ENCODE results near the gene SUN3. TPM values are rescaled to one million over a fixed set of nuclear protein-coding genes. Genes with fewer than 3 reads are reported as not detected.

SUN3 gene
- total and polyA plus RNA-seq, 2 of the 4 experiments (the other 2 are of a cell fraction): not detected

DNA sequence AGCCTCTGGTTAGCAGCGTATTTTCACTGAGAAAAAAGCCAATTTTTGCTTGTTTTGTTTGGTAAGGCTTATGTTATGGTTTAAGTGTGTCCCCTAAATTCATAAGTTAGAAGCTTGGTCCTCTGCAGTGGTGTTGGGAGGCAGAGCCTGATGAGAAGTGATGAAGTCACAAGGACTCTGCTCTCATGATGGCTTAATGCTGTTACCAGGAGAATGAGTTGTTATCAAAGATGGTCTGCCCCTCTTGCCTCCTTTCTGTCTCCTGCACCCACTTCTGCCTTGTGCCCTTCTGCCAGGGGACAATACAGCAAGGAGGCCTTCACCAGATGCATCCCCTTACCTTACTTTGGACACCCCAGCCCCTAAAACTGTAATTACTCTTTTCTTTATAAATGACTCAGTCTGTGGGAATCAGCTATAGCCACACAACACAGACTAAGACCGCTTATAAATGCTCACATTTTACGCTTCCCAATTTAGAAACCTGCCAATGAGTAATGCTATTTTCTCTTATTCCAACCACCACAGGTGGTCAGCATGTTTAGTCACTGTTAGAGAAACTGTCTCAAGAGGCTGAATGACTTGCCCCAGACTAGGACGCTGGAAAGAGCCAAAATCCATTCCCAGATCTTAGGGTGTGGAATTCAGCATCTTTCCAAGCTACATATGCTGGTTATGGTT is 74.5 kb downstream of the SUN3 start:
- no peak; the same call in 1 of the 2 replicates for ATAC-seq (ENCODE audit: low read depth)
- dilution Hi-C loops (cut with HindIII; ENCODE audit: low sequenced_read_pairs, unreplicated experiment) (no loop called here), intact Hi-C loops (cut with micrococcal nuclease) (no loop called here), in situ Hi-C loops (cut with MboI; ENCODE audit: low sequenced_read_pairs) (no loop called here)
- Histone ChIP-seq H4K20me1 (ENCODE audit: insufficient read depth, low read length) (peaks cover 4% of the 10 kb centered on the region; the same call in 1 of the 2 replicates), H3K79me1 (ENCODE audit: low read depth in 1 of 2, low read length in 2 of 2) (peaks cover 10 to 14% of the 10 kb centered on the region in 2 experiments; a peak in 3 of 4 replicates), H2BK20ac (ENCODE audit: low read depth, low read length) (no peak overlapping the region), H4K91ac (ENCODE audit: insufficient read depth, low read depth, low read length) (no peak overlapping the region), H3K9me1 (ENCODE audit: insufficient read depth, low read length) (peaks cover 5% of the 10 kb centered on the region), H2BK15ac (ENCODE audit: low read depth, low read length) (no peak overlapping the region), H3K23ac (ENCODE audit: low read depth, low read length) (no peak overlapping the region), H3K18ac (ENCODE audit: low read depth, low read length) (no peak overlapping the region), H3K4me2 (ENCODE audit: low read depth, low read length) (no peak overlapping the region; the same call in 1 of the 2 replicates), H3K9me3 (ENCODE audit: control insufficient read depth, insufficient read depth, low read length) (no peaks in the 10 kb centered on the region), H4K5ac (ENCODE audit: low read depth, low read length) (no peak overlapping the region), H3K56ac (ENCODE audit: extremely low read depth, insufficient read depth, low read length) (no peak overlapping the region), H3K9ac (ENCODE audit: low read depth, low read length) (no peak overlapping the region), H3K4ac (ENCODE audit: low read depth, low read length) (no peak overlapping the region), H2AFZ (replicated peaks; ENCODE audit: low read length, poor library complexity) (no peak overlapping the region), H2BK120ac (ENCODE audit: low read depth, low read length) (no peak overlapping the region), H4K8ac (ENCODE audit: low read depth in 2 of 2, low read length in 2 of 2) (no peak overlapping the region), H2BK5ac (ENCODE audit: low read depth, low read length, poor library complexity, severe bottlenecking) (no peak overlapping the region), H3K36me3 (ENCODE audit: control insufficient read depth, insufficient read depth, low read length) (peaks cover 4% of the 10 kb centered on the region), H2AK5ac (ENCODE audit: low read depth, low read length) (no peak overlapping the region), H3K4me3 (ENCODE audit: insufficient read depth, low read depth, low read length) (no peak overlapping the region), H3K14ac (replicated peaks; ENCODE audit: low read depth, low read length) (0 out of 2 replicates have a peak overlapping the region, but pooled peaks have one; percentile 15), H3K4me1 (ENCODE audit: control insufficient read depth, insufficient read depth, low read length) (peaks cover 4% of the 10 kb centered on the region; the same call in 1 of the 2 replicates), H3K27me3 (ENCODE audit: control insufficient read depth, insufficient read depth, low read length) (no peaks in the 10 kb centered on the region), H3K27ac (ENCODE audit: insufficient read depth, low read length) (no peak overlapping the region), H2AK9ac (replicated peaks; ENCODE audit: low read depth, low read length, poor library complexity) (no peak overlapping the region)
- peak; percentile 76 for DNase-seq
- 90% methylated on average over 1 of the region's 4 CpGs; no CpG with 5 or more reads in 1 of the 2 experiments for WGBS, 2 experiments (ENCODE audit: extremely low coverage in 2 of 2, insufficient read length in 1 of 2)
- TF ChIP-seq, protein P1, sequence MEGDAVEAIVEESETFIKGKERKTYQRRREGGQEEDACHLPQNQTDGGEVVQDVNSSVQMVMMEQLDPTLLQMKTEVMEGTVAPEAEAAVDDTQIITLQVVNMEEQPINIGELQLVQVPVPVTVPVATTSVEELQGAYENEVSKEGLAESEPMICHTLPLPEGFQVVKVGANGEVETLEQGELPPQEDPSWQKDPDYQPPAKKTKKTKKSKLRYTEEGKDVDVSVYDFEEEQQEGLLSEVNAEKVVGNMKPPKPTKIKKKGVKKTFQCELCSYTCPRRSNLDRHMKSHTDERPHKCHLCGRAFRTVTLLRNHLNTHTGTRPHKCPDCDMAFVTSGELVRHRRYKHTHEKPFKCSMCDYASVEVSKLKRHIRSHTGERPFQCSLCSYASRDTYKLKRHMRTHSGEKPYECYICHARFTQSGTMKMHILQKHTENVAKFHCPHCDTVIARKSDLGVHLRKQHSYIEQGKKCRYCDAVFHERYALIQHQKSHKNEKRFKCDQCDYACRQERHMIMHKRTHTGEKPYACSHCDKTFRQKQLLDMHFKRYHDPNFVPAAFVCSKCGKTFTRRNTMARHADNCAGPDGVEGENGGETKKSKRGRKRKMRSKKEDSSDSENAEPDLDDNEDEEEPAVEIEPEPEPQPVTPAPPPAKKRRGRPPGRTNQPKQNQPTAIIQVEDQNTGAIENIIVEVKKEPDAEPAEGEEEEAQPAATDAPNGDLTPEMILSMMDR (conservative IDR thresholded peaks at IDR 0.05; ENCODE audit: low read depth, low read length): no peak
- no peak for TF ChIP-seq MXI1 (IDR thresholded peaks at IDR 0.05; ENCODE audit: borderline replicate concordance, low read depth, low read length)
- no peak for TF ChIP-seq BHLHE40 (IDR thresholded peaks at IDR 0.05; ENCODE audit: low read depth, low read length)
- TF ChIP-seq CEBPB (IDR thresholded peaks at IDR 0.05; ENCODE audit: low read depth, low read length): no peak
- no peak for TF ChIP-seq CHD1 (IDR thresholded peaks at IDR 0.05; ENCODE audit: low read depth, low read length)
- TF ChIP-seq SMC3 (IDR thresholded peaks at IDR 0.05; ENCODE audit: low read depth, low read length): no peak
- no TSS peak for BruUV-seq (replicated peaks)
- CTCF ChIA-PET: interaction anchor here (1.3 kb wide), 1 partner anchor 9 kb away, joined by 7 read pairs; no protein-coding TSS in a partner anchor
- POLR2A ChIA-PET (ENCODE audit: unreplicated experiment): interaction anchor here (0.5 kb wide), 1 partner anchor 533 kb away, joined by 3 read pairs; no protein-coding TSS in a partner anchor
